Measurements from ENCODE around the gene ZAP70. TPM values are rescaled to one million over a fixed set of nuclear protein-coding genes. Genes with fewer than 3 reads are reported as not detected.

The ZAP70 gene
- polyA plus RNA-seq, 1 donor (not counting 4 experiments of a cell fraction or from before 2014, with no cell fraction given) = 1.6 TPM

- Histone ChIP-seq H3K4me1 (ENCODE audit: control insufficient read depth, extremely low read depth, insufficient read depth, low read length) (peaks cover 7% of the 10 kb centered on the region), H4K20me1 (ENCODE audit: control insufficient read depth, extremely low read depth, insufficient read depth, low read length) (no peaks in the 10 kb centered on the region), H3K9me1 (ENCODE audit: control insufficient read depth, extremely low read depth, insufficient read depth, low read length) (no peaks in the 10 kb centered on the region), H3K79me2 (ENCODE audit: control insufficient read depth, insufficient read depth, low read length) (no peaks in the 10 kb centered on the region), H3K27ac (ENCODE audit: control insufficient read depth, insufficient read depth, low read length) (no peak overlapping the region), H3K36me3 (ENCODE audit: control insufficient read depth in 2 of 2, extremely low read depth in 1 of 2, insufficient read depth in 2 of 2, low read length in 2 of 2) (peaks cover 26 to 47% of the 10 kb centered on the region in 2 experiments), H3K9me3 (ENCODE audit: control insufficient read depth, low read depth, low read length) (no peaks in the 10 kb centered on the region), H2AFZ (ENCODE audit: control insufficient read depth, low read length) (no peak overlapping the region), H3K9ac (ENCODE audit: control insufficient read depth, extremely low read depth, insufficient read depth, low read length) (no peak overlapping the region), H3K27me3 (ENCODE audit: control insufficient read depth, extremely low read depth, insufficient read depth, low read length) (no peaks in the 10 kb centered on the region), H3K4me3 (ENCODE audit: control insufficient read depth in 2 of 3, extremely low read depth in 1 of 3, insufficient read depth in 2 of 3, low read depth in 1 of 3, low read length in 3 of 3) (no peak overlapping the region), H3K4me2 (ENCODE audit: control insufficient read depth, extremely low read depth, insufficient read depth, low read depth, low read length) (no peak overlapping the region)
- dilution Hi-C loops (cut with MboI; ENCODE audit: extremely low pct_ligation_motif_present, low sequenced_read_pairs) = no loop called here
- DNase-seq (ENCODE audit: low read depth, low spot score) = no peak
- no peak for TF ChIP-seq EZH2 (IDR thresholded peaks at IDR 0.05; ENCODE audit: low read length)
- TF ChIP-seq, protein P1, sequence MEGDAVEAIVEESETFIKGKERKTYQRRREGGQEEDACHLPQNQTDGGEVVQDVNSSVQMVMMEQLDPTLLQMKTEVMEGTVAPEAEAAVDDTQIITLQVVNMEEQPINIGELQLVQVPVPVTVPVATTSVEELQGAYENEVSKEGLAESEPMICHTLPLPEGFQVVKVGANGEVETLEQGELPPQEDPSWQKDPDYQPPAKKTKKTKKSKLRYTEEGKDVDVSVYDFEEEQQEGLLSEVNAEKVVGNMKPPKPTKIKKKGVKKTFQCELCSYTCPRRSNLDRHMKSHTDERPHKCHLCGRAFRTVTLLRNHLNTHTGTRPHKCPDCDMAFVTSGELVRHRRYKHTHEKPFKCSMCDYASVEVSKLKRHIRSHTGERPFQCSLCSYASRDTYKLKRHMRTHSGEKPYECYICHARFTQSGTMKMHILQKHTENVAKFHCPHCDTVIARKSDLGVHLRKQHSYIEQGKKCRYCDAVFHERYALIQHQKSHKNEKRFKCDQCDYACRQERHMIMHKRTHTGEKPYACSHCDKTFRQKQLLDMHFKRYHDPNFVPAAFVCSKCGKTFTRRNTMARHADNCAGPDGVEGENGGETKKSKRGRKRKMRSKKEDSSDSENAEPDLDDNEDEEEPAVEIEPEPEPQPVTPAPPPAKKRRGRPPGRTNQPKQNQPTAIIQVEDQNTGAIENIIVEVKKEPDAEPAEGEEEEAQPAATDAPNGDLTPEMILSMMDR (optimal IDR thresholded peaks at IDR 0.05 in 1 of 3, IDR thresholded peaks at IDR 0.05 in 1 of 3, conservative IDR thresholded peaks at IDR 0.05 in 1 of 3; ENCODE audit: extremely low read depth in 1 of 3, insufficient read depth in 2 of 3, low read length in 3 of 3) = no peak
- no peak for FAIRE-seq
Measured at GRCh38 chr2:97763176-97763845, 49.9 kb downstream of the ZAP70 start.

DNA sequence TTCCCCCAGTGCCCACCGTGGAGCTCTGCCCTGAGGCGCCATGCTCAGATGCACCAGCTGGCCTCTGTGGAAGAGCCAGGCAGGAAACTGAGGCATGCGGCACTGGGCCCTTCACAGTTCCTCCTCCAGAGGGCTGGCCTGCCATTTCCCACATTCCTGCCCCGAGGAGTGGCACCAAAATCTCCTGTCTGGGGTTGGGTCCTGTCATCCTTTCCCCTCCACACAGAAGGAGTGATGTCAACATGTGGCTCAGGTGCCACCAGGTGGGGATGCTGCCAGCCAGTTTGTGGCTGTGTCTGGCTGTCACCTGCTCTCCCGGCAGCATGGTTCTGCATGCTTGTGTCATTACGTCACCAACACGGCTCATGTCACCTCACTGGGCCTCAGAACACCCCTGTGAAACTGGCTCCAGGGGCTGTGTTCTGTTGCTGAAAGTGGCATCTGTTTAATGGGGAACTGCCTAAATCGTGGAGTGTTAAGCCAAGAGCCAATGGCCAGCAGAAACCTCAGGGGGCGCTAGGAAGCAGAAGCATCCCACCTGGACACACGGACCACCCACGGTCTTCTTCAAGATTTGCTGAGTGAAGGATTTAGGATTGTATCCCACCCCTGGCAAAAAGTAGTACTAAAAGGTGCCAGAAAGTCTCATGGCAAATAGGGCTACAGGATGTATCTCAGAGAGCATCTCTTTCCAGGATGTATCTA, 51.3 kb downstream of the ZAP70 start:
- H3K4me3 ChIP-seq (ENCODE audit: control insufficient read depth in 2 of 3, extremely low read depth in 1 of 3, insufficient read depth in 2 of 3, low read depth in 1 of 3, low read length in 3 of 3) = no peak overlapping the region
- H3K4me1 ChIP-seq (ENCODE audit: control insufficient read depth, extremely low read depth, insufficient read depth, low read length) = peaks cover 7% of the 10 kb centered on the region
- peaks cover 25 to 34% of the 10 kb centered on the region in 2 experiments for H3K36me3 ChIP-seq (ENCODE audit: control insufficient read depth in 2 of 2, extremely low read depth in 1 of 2, insufficient read depth in 2 of 2, low read length in 2 of 2)

More for the DNA sequence above, 51.3 kb downstream of the ZAP70 start:
- H3K9me3 ChIP-seq (ENCODE audit: control insufficient read depth, low read depth, low read length) = no peaks in the 10 kb centered on the region
- FAIRE-seq = no peak
- no peak for TF ChIP-seq EZH2 (IDR thresholded peaks at IDR 0.05; ENCODE audit: low read length)
- TF ChIP-seq, protein P1 (optimal IDR thresholded peaks at IDR 0.05 in 1 of 3, IDR thresholded peaks at IDR 0.05 in 1 of 3, conservative IDR thresholded peaks at IDR 0.05 in 1 of 3; ENCODE audit: extremely low read depth in 1 of 3, insufficient read depth in 2 of 3, low read length in 3 of 3) = no peak
- no peak for DNase-seq (ENCODE audit: low read depth, low spot score)
- H3K9ac ChIP-seq (ENCODE audit: control insufficient read depth, extremely low read depth, insufficient read depth, low read length) = no peak overlapping the region
- no peak overlapping the region for H3K27ac ChIP-seq (ENCODE audit: control insufficient read depth, insufficient read depth, low read length)
- dilution Hi-C loops (cut with MboI; ENCODE audit: extremely low pct_ligation_motif_present, low sequenced_read_pairs) = no loop called here
- H3K4me2 ChIP-seq (ENCODE audit: control insufficient read depth, extremely low read depth, insufficient read depth, low read depth, low read length) = no peak overlapping the region
- H2AFZ ChIP-seq (ENCODE audit: control insufficient read depth, low read length) = no peak overlapping the region
- H4K20me1 ChIP-seq (ENCODE audit: control insufficient read depth, extremely low read depth, insufficient read depth, low read length) = no peaks in the 10 kb centered on the region
- H3K27me3 ChIP-seq (ENCODE audit: control insufficient read depth, extremely low read depth, insufficient read depth, low read length) = no peaks in the 10 kb centered on the region
- H3K9me1 ChIP-seq (ENCODE audit: control insufficient read depth, extremely low read depth, insufficient read depth, low read length) = no peaks in the 10 kb centered on the region
- H3K79me2 ChIP-seq (ENCODE audit: control insufficient read depth, insufficient read depth, low read length) = no peaks in the 10 kb centered on the region

All from keratinocyte (primary cell).